HG02973 (cell line): Measurements from ENCODE around the gene TGFA.

Experiments
- ATAC-seq: cut with Tn5 transposase; IDR thresholded peaks from one replicate; pipeline ENCODE4 v1.9.1; 2021; ENCODE audit warnings: moderate library complexity; ENCODE audit not compliant: unreplicated experiment

Gene TGFA

DNA sequence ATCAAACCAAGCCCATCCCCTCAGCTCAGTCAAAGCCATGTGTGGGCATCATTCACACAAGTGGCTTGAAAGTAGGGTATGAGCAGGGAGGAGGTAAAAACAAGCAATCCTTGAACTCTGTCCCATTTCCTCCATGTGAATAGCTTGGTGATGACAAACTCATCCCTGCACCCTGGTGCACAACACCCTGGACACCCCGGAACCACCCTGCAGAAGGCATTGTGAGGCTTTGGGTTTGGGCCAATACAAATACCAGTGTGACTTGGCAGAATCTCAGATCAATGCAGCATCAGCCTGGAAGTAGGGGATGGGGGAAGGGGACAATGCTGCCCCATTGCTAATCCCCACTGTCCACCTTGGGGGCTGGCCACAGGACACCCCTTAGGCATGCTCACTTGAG is 28.6 kb downstream of the TGFA start:
- ATAC-seq: no peak

DNA sequence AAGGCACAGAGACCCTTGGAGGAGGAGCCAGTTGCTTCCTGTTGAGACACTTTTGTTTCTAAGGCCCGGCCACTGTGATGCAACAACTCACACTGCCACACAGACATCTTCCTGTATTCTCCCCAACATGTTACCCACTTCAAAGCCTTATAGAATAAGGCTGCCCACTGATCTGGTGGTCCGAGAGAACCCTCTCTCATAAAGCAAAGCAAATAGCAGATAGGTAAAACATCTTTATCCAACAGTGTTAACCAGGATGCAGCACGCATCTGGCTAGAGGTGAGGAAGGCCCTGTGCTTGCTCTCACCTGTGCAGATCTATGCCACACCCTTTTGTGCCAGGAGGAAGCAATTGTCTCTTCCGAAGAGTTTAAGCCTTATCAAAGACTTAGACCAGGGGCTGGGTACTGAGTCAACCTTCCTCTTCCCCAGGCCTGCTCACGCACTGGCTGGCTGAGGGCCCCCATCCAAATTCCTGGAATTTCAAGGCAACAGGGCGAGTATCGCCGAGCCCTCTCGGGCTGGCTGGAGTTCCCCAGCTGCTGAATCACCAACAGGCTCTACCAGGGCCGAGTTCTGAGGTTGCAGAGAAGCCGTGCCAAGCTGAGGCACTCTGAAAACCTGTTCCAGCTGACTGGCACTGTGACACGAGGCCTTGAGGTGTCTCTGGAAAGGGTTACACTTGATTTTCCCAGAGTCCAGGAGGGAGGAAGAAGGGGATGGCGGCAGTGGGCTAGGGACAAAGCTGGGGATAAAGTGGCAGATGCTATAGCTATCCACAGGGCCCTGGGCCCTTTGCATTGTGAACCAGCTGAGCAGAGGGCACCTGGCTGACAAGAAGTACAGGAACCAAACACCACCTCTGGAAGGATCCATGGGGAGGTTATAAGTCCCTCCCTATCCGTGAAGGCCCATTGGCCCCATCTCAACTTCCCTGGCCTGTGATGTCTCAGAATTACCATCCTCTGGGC is 29.3 kb downstream of the TGFA start:
- ATAC-seq: no peak

DNA sequence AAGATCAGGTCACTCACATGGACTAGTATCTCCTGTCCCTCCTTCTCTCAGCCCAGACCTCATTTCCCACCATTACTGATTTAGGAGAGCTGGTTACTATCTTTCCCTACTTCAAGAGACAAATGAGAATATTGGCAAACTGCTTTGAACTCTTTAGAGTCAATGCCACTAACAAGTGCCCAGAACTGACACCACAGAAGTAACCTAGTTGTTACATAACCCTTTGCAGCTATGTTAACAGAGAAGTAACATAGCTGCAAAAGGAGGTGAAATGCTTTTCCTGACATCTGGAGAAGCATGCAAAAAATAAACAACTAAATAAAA is 30.0 kb downstream of the TGFA start:
- no peak for ATAC-seq

DNA sequence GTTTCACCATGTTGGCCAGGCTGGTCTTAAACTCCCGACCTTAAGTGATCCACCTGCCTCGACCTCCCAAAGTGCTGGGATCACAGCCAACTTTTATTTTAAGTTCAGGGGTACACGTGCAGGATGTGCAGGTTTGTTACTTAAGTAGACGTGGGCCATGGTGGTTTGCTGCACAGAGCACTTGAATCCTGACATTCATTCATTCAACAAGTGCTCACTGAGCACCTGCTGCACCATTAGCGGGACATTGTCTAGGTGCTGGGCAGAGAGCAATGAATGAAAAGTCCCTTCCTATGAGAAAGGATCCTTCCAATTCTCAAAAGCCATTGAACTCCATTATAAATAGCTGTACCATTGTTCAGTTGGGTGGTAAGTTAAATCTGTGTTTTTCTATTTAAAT is 31.0 kb downstream of the TGFA start:
- ATAC-seq: no peak

DNA sequence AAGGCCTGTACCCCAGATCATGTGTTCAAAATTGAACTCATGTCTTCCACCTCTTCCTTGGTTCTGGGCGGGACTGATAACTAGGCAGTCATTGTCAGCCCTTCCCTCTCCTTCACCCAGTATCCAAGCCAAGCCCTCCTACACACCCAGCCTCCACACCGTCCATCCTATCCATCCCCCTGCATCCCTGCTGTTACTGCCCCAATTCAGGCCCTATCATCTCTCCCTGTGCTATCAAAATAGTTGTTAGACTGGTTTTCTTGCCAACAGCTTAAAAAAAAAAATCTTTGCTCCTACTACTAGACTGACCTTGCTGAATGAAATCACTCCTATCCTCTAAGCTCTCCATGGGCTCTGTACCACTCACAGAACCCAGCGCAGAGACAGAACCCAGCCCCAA is 32.8 kb downstream of the TGFA start:
- ATAC-seq: no peak

DNA sequence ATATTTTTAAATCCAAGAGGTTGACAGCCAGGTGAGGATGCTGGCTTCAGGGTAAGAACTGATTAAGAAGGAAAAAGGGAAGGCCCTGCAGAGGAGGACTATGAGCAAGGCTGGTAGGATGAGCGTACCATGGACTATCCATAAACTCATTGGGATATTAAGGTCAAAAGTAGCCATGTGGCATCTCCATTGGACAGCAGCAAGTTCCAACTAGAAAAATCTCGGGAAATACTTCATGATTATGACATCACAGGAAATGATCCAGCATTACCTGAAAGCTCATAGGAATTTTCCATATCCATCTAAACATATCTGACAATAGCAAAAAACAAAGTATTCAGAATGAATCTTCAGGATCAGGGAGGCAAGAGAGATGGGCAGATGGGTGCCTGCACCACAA is 34.2 kb downstream of the TGFA start:
- ATAC-seq: no peak

DNA sequence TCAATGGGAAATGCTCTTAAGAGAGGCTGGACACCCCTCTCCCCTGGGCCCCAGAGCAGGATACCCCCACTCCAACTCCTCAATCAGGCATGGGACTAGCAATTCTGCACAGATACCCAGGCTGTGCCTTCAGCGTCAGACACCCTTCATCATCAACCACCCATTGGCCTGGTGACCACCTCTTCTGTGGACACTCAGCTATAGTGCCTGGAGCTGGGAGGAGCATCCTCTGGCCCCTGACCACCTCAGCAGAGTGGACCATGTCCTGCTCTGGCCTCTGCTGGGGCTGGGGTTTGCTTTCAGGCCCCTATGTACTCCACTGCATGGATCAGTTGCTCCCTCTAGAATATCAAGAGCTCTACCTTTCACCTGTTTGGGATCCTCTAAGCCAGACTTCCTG is 35.1 kb downstream of the TGFA start:
- ATAC-seq: no peak

DNA sequence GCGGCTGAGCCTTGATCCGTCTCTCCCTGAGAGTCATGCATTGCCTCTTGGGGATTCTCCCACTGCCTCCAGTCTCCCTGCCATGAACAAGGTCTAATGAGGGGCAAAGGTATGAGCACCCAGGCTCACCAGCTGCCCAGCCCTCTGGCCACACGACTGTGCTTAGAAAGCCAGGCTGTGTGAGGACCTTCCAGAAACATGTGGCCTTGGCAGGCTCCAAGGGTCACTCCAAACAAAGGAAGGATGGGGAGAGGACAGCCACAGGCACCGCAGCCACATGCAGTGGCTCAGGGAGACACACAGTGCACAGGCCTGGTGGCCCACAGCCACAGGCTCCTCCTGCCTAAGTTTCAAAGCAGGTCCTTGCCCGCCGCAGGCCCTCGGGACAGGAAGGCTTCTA is 35.8 kb downstream of the TGFA start:
- no peak for ATAC-seq

DNA sequence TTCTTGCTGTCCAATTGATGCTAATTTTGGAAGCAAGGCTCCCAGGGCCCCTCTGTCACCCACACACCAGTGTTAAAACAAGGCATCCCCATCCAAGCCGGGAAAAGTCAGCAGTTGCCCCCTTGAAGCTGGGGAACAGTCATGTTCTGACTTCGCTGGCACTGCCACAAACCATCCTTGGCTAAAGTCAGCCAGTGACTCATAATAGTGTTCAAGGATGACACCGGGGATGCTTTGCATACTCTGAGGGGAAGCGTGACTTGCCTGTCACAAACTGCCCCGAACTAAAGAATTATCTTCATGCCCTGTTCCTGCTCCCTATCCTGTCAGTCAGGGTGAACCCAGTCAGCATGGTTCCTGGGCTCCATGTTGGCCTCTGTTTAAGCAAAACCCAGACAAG is 37.0 kb downstream of the TGFA start:
- ATAC-seq: peak; percentile 98

DNA sequence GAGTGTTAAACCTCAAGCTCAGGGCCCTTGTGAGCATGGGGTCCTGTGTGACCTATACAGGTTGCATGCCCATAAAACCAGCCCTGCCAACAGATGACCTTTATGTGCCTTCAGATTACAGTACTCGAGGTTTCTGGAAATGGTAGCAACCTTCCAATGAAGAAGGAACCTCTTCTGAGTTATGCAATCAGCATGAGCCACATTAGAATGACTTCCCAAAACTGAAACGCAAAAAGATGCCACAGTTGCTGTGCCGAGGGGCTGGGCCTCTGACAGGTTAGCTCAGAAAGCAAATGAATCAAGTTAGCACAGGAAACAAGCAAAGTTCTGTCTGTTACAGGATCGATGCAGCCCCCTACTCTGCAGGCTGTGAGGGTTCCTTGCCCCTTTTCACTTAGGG is 37.7 kb downstream of the TGFA start:
- no peak for ATAC-seq

DNA sequence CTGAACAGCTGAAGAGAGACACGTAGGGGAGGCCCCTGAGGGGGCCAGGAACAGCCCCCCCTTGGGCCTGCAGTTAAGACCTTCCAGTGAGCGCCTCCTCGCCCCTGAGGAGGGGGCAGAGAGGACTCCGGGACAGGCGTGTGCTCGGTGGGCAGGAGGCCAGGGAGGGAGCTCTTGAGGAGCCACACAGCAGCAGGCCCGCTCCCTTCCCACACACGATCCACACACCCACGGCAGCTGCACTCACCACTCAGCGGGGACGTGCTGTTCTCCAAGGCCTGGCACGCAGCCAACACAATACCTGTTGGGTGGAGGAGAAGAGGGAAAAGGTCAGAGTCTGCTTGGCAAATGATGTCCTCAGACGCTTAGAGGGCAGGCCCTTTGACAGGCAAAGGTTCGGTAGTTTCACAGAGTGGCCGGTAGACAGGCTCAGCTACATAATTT is 39.0 kb downstream of the TGFA start:
- no peak for ATAC-seq

DNA sequence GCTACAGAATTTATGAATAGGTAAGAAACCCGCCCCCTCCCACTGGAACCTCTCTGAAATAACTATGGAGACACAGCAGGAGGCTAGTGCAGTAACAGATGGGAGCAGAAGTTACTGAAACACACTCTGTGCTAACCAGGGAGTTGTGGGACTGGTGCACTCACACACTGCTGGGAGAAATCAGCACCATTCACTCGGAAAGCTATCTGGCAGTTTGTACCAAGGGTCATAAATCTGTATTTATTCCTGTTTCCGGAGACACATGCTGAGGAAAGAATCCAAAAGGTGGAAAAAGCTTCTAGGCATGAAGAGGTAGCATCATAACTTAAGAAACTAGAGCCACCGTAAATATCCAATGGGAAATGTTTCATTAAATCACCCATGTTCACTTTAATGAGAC is 39.9 kb downstream of the TGFA start:
- ATAC-seq: no peak

DNA sequence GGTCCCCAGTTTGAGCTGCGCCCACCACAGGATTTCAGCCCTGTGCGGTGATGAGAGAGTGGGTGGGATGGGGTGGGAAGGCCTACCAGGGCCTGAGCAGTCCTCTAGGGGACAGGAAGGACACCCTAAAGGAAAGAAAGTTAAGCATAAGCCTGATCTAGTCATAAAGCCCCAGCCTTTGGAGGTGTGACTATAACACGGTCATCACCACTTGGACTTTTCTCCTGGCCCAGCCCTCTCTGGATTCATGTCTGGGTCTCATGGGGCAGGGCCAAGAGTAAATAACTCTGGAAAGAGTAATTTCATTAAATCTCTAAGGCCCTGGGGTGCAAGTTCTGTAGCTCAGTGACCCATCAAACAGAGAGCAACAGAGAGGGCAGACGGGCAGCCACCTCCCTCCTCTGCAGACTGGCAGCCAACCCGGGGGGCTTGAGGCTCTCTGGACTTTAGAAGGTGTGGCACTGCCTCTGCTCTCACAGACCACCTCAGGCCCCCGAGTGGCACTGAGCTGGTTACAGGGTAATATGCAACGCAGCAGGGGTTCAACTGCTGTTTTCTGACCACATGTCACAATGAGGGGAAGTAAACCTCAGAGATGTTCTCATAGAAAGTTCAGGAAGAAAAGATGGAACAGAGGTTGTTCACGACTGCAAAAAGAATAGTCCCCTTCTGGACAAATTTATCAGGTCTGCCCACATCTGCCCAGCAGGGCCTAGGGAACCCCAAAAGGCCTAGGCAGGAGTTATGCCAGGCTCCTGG is 41.5 kb downstream of the TGFA start:
- no peak for ATAC-seq

DNA sequence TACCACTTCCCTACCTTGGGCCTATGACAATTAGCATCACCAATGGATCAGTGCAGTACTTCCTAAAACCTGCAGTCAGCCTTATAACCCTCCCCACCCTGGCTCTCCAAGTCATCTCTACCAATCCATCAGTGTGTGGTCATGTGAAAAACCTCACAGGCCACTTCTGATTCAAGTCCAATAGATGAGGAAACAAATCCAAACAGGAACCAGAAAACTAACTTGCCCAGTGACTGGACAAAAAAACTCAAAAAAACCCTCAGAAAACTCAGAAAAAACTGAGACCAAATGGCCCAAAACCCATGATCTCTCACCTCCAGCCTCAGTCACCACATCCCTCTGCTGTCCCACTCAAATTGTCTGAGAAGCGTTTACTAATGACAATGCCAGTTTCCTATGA is 43.3 kb downstream of the TGFA start:
- no peak for ATAC-seq

DNA sequence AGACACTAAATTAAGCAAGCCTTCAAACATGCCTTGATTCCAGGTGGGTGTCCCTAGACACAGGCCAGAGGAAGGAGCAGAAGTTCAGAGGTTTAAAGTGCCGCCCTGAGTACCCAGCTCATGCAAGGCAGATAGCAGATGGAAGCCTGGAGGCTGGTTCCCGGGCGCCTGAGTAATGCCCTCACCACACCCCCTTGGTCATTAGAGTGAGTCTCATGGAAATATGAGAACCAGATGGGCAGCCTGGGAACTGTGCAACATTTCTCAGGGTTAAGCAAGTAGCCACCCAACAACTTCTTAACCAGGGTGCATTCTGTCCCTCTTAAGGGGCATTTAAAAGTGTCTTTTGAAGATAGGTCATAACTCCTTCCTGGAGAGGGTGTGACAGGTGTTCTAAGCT is 44.1 kb downstream of the TGFA start:
- no peak for ATAC-seq

DNA sequence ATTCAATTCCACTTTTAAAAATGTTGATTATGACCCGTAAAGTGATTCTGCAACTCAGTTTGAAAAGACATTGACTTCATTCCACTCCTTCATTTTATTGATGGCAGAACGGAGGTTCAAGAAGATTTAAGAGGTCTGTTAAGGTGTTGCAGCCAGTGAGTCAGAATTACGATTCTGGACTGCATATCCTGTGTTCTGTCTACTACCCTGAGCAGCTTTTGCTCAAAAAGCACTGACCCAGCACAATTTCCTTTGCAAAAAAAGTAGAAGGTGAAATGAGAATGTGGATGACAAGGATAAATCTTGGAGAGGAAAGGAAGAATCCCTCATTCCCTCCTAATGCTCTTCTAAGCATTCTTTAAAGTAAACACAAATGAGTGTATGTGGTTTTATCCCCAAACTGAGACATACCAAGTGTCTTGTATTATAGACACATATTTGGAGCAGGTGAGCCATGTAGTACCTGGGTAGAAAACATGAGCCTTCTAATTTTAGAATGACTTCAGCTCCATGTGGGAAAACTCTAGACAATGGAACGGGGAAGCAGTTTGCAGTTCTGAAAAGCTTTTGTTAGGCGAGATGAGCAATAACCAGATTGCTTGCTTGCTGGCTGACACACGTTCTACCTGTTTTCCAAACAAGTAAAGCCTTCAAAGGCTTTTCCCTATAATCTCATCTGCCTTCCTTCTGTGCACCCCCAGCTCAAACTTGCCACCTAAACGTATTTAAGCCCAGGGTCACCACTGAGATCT is 44.7 kb downstream of the TGFA start:
- no peak for ATAC-seq

DNA sequence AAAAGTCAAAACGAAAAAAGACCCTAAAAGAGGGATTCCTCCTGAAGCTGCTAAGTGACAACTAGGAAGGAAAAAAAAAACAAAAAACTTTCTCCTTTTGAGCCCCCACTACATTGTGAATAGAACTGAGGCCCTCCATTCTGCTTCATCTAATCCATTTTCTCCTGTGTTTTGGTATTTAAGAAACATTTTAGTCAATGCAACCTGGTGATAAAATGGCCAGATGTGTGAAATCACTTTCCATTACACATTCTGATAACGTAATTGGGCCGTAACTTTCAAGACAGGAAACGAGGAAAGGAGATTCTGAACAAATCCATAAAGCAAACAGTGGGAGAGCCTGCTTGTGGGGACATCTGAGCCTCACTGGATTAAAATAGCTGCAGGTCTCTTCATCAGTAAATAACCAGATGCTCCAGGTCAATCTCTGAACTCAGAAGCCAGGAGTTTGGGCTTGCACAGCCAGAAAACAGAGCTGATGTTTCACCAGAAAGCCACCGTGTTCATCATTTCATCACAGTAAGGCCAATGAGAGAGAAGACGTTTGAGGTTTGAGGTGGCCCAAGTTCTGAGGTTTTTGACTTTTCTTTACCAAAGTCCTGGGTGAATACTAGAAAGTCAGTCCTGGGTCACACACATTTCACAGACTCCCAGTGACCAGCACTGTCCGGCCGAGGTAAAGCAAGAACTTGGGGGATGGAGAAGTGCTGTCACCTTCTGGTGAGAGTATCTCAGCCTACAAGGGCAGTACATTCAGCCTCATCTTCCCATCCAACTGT is 47.8 kb downstream of the TGFA start:
- ATAC-seq: no peak

DNA sequence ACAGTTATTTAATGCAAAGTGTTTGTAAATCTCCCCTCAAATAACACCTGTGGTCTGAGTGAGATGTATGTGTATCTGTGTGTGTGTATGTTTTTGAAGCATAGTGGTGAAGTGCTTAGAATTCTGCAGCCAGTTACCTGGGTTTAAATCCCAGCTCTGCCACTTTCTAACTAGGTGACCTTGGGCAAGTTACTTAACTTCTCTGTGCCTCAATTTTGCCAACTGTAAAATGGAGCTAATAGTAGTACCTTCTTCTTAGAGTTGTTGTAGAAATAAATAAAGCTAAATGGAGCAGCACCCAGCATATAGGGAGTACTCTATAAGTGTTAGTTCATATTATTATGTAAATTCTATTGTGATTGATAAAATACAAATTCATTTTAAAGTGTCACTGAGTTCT is 48.9 kb downstream of the TGFA start:
- ATAC-seq: no peak

DNA sequence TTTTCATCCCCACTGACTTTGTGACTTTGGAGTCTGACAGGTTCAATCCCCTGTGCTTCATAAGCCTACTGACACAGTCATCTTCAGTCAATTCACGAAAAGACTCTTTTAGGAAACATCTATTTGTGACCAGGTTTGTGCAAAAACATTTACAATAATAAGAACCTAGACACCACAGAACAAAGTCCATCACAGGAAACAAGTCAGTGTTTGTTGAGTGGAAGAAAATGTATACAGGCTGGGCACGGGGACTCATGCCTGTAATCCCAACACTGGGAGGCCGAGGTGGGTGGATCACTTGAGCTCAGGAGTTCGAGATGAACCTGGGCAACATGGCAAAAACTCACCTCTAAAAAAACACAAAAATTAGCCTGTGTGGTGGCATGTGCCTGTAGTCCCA is 49.7 kb downstream of the TGFA start:
- no peak for ATAC-seq

DNA sequence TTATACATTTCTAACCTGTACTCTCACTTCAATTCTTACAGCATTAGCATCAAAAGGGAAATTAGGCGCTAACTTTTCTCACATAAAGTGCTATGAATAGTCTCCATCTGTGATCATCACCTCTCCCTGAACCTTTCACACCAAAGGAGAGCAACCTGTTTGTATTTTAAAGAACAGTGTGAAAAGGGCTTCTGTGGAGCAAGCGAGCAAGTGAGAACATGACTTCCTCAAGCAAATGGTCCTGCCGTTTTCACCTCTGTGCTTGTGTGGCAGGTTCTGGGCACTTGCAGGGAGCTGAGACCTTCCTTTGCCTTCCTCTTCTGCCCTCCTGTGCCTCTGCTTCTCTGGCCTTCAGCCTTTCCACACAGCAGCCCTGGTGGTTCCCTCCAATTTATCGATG is 51.9 kb downstream of the TGFA start:
- no peak for ATAC-seq

DNA sequence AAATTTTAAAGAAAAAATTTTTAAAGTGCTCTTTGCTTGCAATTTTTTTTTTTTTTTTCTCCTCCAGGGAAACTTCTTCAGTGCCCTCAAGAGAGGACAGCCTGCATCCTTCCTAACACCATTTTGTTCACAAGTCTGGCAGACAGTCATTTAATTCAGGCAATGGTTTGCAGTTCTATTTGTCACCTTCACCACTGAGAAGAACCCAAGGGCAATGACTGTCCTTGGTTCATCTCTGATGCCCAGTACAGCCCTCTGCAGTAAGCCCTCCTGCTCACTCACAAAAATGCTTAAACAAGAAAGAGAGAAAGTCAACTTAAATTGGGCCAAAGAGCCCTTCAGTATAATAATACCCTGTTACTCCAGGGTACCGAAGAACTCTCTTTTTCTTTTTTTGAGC is 52.4 kb downstream of the TGFA start:
- ATAC-seq: no peak
